SKM-1 (cell line): ENCODE results near the gene NECAP2.

Source experiments
- DNase-seq: peaks from one replicate; lab custom pipeline; 2025; ENCODE audit not compliant: unreplicated experiment; lab: John Stamatoyannopoulos, UW

NECAP2 gene, protein sequence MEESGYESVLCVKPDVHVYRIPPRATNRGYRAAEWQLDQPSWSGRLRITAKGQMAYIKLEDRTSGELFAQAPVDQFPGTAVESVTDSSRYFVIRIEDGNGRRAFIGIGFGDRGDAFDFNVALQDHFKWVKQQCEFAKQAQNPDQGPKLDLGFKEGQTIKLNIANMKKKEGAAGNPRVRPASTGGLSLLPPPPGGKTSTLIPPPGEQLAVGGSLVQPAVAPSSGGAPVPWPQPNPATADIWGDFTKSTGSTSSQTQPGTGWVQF

GRCh38 chr1:16440470-16441281 lies at the start of gene NECAP2:
TSS of gene NECAP2 (plus strand) at chr1:16440724. CDS start at chr1:16440762, 38 bp downstream.
- peak; percentile 83 for DNase-seq

DNA sequence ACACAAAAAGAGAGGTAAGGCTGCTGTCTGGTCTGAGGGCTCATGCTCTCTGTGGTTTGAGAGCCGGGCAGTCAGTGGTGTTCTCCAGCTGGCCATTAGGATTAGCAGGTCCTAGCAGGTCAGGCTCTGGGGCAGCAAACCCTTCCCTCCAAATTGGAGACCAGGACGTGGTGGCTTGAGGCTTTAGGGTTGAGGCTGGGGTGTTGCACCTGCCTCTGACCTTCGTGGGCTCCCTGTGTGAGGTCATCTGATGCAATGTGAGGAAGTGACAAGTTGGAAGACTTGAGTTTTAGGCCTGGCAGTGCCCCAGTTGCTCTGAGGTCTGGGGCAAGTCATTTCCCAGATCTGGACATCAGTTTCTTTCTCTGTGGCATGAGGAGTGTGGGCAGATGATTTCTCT lies 49.1 kb upstream of the NECAP2 start:
- no peak for DNase-seq

DNA sequence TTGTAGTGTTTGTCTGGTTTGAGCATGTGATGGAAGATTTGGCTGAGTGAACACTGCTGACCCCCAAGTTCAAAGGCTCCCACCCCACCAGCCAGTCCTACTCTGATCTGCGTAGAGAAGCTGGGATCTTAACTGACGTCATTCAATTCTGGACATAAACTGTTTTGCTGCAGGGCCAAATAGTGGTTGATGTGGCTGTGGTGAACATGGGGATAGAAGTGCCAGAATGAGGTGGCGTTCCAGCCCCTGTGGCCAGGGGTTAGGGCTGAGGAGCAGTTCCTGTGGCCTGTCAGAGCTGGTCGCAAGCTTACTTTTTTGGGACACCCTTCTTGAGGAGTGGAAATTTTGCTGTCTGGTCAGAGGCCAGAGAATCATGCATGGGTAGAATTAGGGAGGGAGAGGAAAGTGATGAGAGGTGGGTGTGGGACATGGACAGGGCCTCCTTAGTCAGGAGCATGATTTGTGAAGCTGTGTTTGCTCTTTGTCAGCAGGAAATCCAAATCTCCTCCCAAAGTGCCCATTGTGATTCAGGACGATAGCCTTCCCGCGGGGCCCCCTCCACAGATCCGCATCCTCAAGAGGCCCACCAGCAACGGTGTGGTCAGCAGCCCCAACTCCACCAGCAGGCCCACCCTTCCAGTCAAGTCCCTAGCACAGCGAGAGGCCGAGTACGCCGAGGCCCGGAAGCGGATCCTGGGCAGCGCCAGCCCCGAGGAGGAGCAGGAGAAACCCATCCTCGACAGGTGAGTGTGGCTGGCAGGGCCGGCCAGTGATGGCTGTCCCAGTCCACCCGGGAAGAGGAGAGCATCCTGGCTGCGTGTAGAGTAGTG lies 47.6 kb upstream of the NECAP2 start:
- DNase-seq = no peak

DNA sequence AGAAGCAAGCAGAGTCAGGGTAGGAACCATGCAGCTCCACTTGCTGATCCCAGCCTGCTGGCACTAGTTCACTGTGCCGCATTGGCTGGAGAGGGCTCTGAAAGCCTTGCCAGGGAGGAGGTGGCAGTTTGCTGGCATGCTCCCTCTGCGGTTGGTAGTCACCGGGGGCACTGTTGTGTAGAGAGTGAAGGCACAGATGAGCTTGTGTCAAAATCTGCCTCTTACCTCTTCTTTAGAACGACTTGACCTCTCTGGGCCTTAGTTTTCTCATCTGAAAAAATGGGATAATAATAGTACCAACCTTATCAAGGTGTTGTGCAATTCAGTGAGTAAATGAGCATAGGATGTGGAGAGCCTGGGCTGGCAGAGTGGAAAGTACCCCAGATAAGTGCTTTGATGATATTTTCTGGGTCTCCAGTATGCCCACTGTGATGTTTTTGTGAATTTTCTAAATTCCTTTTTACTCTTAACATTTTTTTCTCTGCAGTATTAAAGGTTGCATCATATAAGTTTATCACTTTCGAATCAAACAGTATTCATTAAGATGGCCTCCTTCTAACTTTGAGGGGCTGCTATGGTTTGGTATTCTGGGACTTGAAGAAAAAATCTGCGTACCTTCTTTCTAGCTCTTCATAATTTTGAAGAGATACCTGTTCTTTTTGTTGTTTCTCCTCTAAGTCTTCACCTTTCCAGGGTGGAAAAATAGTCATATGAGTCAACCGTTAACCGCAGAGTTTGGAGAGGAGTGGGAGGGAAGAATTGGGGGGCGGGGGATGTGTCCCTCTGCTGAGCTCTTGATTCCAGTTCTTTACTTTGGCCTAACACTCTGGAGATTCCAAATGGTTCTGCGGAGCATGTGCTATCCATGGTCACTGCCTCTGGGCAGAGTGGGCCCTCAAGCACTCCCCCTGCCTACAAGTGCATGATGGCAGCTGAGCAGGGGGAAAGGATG lies 46.7 kb upstream of the NECAP2 start:
- DNase-seq = no peak

GRCh38 chr1:16394977-16395376 lies 45.5 kb upstream of the NECAP2 start:
- no peak for DNase-seq

DNA sequence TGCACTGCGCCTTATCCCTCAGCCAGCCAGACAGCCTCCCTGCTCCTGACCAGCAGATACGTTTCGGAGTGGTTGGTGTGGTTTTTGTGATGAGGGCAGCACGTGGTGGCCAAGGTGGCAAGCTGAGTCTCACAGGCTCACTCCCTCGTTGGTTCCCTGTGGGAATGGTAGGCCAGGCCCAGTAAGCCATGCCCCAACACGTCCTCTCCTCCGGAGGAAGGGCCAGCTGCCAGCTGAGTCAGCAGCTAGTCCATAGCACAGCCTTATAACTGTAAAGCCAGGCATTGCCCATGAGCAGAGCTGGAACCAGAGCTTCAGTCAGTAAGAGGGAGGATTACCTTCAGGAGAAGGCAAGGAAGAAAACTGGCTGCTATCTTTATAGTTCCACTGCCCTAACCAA lies 43.9 kb upstream of the NECAP2 start:
- DNase-seq = no peak

DNA sequence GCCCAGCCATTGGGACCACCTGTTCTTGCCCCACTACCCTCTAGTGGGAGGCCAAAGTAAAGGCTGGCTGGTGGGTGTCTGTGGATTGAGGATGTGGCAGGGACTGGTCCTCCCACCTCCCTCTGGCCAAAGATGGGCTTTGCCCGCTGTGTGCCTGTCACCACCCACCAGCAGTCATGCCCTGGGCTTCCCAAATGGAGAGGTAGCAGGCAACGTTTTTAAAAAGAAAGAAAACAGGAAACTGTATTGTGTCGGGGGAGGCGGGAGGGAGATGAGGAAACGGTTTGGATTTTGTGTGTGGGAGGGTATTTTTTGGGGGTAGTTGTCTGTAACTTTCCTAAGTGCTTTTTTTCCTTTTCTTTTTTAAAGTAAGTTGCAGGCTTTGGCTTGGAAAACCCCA lies 43.4 kb upstream of the NECAP2 start:
- no peak for DNase-seq

DNA sequence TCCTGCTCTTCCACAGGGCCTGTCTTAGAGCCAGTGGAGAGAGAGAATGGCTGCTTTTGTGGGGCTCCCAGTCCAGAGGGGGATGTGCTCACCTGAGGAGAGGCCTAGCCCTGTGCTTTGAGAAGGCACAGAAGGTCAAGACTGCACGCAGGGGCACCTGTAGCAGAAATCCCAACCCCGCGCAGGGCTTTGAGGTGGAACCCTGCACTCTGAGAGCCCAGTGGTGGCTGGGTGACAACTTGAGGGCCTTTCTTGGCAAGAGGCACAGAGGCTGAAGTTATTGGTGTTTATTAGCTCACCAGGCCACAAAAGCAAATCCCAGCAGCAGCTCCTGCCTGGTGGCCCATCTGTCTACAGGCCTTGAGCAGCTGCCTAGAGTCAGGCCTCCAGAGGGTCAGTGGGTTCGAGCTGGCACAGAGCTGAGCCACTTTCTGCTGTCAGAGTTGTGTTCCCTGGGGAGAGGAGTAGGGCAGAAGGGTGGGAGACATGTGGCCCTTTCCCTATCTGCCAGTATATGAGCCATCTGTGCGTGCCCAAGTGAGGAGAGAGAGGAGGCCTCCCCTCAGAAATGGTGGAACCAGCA lies 42.1 kb upstream of the NECAP2 start:
- DNase-seq = no peak

- DNase-seq = no peak
These were observed 37.8 kb upstream of the NECAP2 start for GRCh38 chr1:16402742-16403141.

GRCh38 chr1:16405441-16405840 lies 35.1 kb upstream of the NECAP2 start:
- DNase-seq = no peak

DNA sequence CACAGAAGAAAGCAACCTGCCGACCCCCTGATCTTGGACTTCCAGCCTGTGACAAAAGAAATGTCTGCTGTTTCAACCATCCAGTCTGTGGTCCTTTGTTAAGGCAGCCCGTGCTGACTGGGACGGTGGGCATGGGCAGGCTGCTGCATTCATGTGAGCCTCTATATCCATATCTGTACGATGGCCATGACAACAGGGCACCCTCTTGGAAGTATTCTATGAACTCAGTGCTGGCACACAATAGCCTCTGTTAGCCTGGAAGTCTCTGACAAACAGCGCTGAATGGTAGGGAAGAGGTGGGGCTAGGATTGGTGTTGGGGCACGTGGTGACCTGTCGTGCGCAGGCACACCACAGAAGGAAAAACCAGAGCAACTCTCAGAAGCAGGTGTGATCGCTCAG lies 33.7 kb upstream of the NECAP2 start:
- no peak for DNase-seq

GRCh38 chr1:16409536-16410152 lies 30.9 kb upstream of the NECAP2 start:
- no peak for DNase-seq

- no peak for DNase-seq
These were observed 29.7 kb upstream of the NECAP2 start for GRCh38 chr1:16410803-16411202.

GRCh38 chr1:16413191-16413590 lies 27.3 kb upstream of the NECAP2 start:
- no peak for DNase-seq

GRCh38 chr1:16418823-16419425 lies 21.6 kb upstream of the NECAP2 start:
- DNase-seq = no peak

DNA sequence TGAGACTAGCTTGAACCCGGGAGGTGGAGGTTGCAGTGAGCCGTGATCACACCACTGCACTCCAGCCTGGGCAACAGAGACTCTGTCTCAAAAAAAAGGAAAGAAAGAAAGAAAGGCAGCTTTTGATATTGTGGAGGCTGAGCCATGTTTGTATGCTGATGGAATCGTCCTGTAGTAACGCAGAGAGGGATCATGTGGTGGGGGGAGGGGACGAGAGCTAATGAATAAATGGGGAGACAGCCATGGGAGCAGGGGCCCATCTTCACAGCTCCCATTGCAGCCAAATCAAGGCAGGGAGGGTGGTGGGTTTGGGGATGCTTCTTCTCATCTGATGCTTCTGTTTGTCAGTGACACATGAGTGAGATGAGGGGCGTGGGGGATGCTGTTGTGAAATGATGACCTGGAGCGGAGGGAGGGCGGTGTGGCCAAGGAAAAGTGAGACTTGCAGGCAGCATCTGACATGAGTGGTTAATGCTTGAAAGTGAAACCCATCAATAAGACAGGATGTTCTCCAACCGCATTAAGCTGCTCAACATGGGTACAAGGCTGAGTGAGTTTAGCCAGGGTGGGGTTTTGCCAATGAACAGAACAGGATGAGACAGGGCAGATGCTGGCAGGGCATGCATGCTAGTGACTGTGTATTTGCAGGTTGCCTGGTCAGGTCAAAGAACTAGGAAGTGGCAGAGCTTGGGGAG lies 20.0 kb upstream of the NECAP2 start:
- no peak for DNase-seq

DNA sequence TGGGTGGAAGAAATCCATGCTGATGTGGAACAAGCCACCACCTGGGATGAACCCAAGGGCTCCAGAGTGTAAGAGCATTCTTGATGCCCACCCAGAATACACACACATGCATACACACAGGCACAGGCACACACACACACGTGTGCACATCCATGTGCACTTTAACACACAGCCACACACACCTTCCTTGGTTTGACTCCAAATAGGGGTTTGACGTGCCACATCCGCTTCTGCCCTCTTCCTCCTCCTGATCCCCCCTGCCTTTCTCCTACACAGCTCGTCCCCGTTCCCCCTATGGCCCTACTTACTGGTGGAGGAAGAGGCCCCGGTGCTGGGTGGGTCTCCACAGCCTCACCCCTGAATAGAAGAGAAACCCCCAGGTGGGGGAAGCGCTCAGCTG lies 19.3 kb upstream of the NECAP2 start:
- no peak for DNase-seq

- no peak for DNase-seq
These were observed 18.5 kb upstream of the NECAP2 start for GRCh38 chr1:16422041-16422440.
